Measurements from ENCODE around the gene SAMD7. TPM values are rescaled to one million over a fixed set of nuclear protein-coding genes. Genes with fewer than 3 reads are reported as not detected.

The SAMD7 gene
- not detected in 5 replicates for total RNA-seq (2022; extraction: Qiagen RNA extraction)

GRCh38 chr3:169911272-169911671 lies at the start of gene SAMD7:
TSS of gene SAMD7 (plus strand) at chr3:169911572. CDS start at chr3:169919499, 7,927 bp downstream.

GRCh38 chr3:169869484-169870220 lies 41.7 kb upstream of the SAMD7 start, which contains the start of gene LRRC31:
TSS of gene LRRC31 (minus strand) at chr3:169869935. CDS start at chr3:169869807, 128 bp downstream.

GRCh38 chr3:169966428-169966950 lies 55.1 kb downstream of the SAMD7 start, which contains the start of gene SEC62:
TSS of gene SEC62 (plus strand) at chr3:169966807. CDS start at chr3:169966823, 16 bp downstream.

Other genes starting within 250 kb of the SAMD7 start
- 0.05 TPM in 1 of 5 replicates, not detected in the others for gene MECOM, start 247.9 kb upstream of the SAMD7 start, total RNA-seq (2022; extraction: Qiagen RNA extraction)
- gene TERC, start 146.5 kb upstream of the SAMD7 start, total RNA-seq (2022; extraction: Qiagen RNA extraction): 0.42 TPM in 1 of 5 replicates, not detected in the others
- gene ACTRT3, start 142.0 kb upstream of the SAMD7 start, total RNA-seq (2022; extraction: Qiagen RNA extraction): 2.2 to 3.1 TPM (median 2.8 TPM) in 5 replicates
- 7.7 to 10.6 TPM (median 9.6 TPM) in 5 replicates for gene MYNN, start 138.2 kb upstream of the SAMD7 start, total RNA-seq (2022; extraction: Qiagen RNA extraction)
- gene LRRIQ4, start 98.7 kb upstream of the SAMD7 start, total RNA-seq (2022; extraction: Qiagen RNA extraction): not detected in 5 replicates
- not detected in 5 replicates for gene LRRC34, start 98.7 kb upstream of the SAMD7 start, total RNA-seq (2022; extraction: Qiagen RNA extraction)
- not detected in 5 replicates for gene LRRC31, start 41.6 kb upstream of the SAMD7 start, total RNA-seq (2022; extraction: Qiagen RNA extraction)
- 78.3 to 130 TPM (median 88.5 TPM) in 5 replicates for gene SEC62, start 55.2 kb downstream of the SAMD7 start, total RNA-seq (2022; extraction: Qiagen RNA extraction)
- 1.6 to 2.0 TPM (median 1.9 TPM) in 5 replicates for gene GPR160, start 126.4 kb downstream of the SAMD7 start, total RNA-seq (2022; extraction: Qiagen RNA extraction)

All from A549 treated with Mapracorat at 1 μM for 4 hours (cell line).